ENCODE measurements around the gene POMT2.
A peak's percentile ranks its signal among the peaks of the same experiment; 100 is the strongest.

The POMT2 gene

GRCh38 chr14:77314043-77314442, 6.6 kb downstream of the POMT2 start:
- peak; percentile 91 for DNase-seq (ENCODE audit: low read depth)
- TF ChIP-seq CTCF (conservative IDR thresholded peaks at IDR 0.05; ENCODE audit: control insufficient read depth, insufficient read depth, low read depth, low read length), result no peak
- H3K4me3 ChIP-seq (ENCODE audit: control insufficient read depth, low read depth, low read length), result no peak overlapping the region

GRCh38 chr14:77313371-77313770, 7.3 kb downstream of the POMT2 start:
- H3K4me3 ChIP-seq (ENCODE audit: control insufficient read depth, low read depth, low read length), result no peak overlapping the region
- no peak for TF ChIP-seq CTCF (conservative IDR thresholded peaks at IDR 0.05; ENCODE audit: control insufficient read depth, insufficient read depth, low read depth, low read length)
- DNase-seq (ENCODE audit: low read depth), result no peak

- TF ChIP-seq CTCF (conservative IDR thresholded peaks at IDR 0.05; ENCODE audit: control insufficient read depth, insufficient read depth, low read depth, low read length), result no peak
- DNase-seq (ENCODE audit: low read depth), result peak; percentile 67
- H3K4me3 ChIP-seq (ENCODE audit: control insufficient read depth, low read depth, low read length), result no peak overlapping the region
Observed at GRCh38 chr14:77311217-77311616, 9.5 kb downstream of the POMT2 start.

GRCh38 chr14:77310026-77310425, 10.7 kb downstream of the POMT2 start:
- TF ChIP-seq CTCF (conservative IDR thresholded peaks at IDR 0.05; ENCODE audit: control insufficient read depth, insufficient read depth, low read depth, low read length), result no peak
- peak; percentile 63 for DNase-seq (ENCODE audit: low read depth)

GRCh38 chr14:77309131-77309530, 11.6 kb downstream of the POMT2 start:
- no peak for DNase-seq (ENCODE audit: low read depth)
- H3K4me3 ChIP-seq (ENCODE audit: control insufficient read depth, low read depth, low read length), result no peak overlapping the region
- TF ChIP-seq CTCF (conservative IDR thresholded peaks at IDR 0.05; ENCODE audit: control insufficient read depth, insufficient read depth, low read depth, low read length), result no peak

More at GRCh38 chr14:77310026-77310425, 10.7 kb downstream of the POMT2 start:
- no peak overlapping the region for H3K4me3 ChIP-seq (ENCODE audit: control insufficient read depth, low read depth, low read length)

GRCh38 chr14:77306851-77307496, 13.7 kb downstream of the POMT2 start:
- TF ChIP-seq CTCF (conservative IDR thresholded peaks at IDR 0.05; ENCODE audit: control insufficient read depth, insufficient read depth, low read depth, low read length), result no peak
- no peak overlapping the region for H3K4me3 ChIP-seq (ENCODE audit: control insufficient read depth, low read depth, low read length)
- no peak for DNase-seq (ENCODE audit: low read depth)

- no peak overlapping the region for H3K4me3 ChIP-seq (ENCODE audit: control insufficient read depth, low read depth, low read length)
- no peak for DNase-seq (ENCODE audit: low read depth)
- no peak for TF ChIP-seq CTCF (conservative IDR thresholded peaks at IDR 0.05; ENCODE audit: control insufficient read depth, insufficient read depth, low read depth, low read length)
Observed at GRCh38 chr14:77306416-77306815, 14.3 kb downstream of the POMT2 start.
